CD8-positive, alpha-beta memory T cell (primary cell): Measurements from ENCODE around the gene LCN2. TPM values are rescaled to one million over a fixed set of nuclear protein-coding genes. Genes with fewer than 3 reads are reported as not detected.
"Not testable (repeated sequence)": the region's sequence is repeated elsewhere in the genome, so short reads cannot be mapped to it uniquely, and the experiment has no call there.

Source experiments
- CTCF ChIA-PET: fragments of 350-600 bp; sonication (Branson Sonifier 250); formaldehyde crosslinking; loops from one replicate; lab custom pipeline; 2021; ENCODE audit warnings: antibody characterized with exemption; lab: Charles Lee
- POLR2A ChIA-PET: fragments of 350-600 bp; sonication (Branson Sonifier 250); formaldehyde crosslinking; loops from one replicate; lab custom pipeline; 2021; ENCODE audit warnings: antibody characterized with exemption; lab: Charles Lee
- DNase-seq, 5 donors: peaks; one replicate each; pipeline versions ENCODE4 v3.0.0 to v3.0.0-alpha.2; 2020 to 2022; ENCODE audit warnings: mixed read lengths in 1 of 5
- H3K27ac ChIP-seq: one replicate; pipeline ENCODE4 v1.7.0; 2013; ENCODE audit warnings: low read depth, mild to moderate bottlenecking, low read length, moderate library complexity
- H3K27me3 ChIP-seq: 2 replicates; pipeline ENCODE4 v1.7.0; 2013; ENCODE audit warnings: low read length, mild to moderate bottlenecking; ENCODE audit not compliant: insufficient read depth, poor library complexity, severe bottlenecking
- H3K36me3 ChIP-seq: 2 replicates; pipeline ENCODE4 v1.7.0; 2013; ENCODE audit warnings: mild to moderate bottlenecking, low read length, moderate library complexity; ENCODE audit not compliant: insufficient read depth
- H3K4me1 ChIP-seq: 2 replicates; pipeline ENCODE4 v1.7.0; 2013; ENCODE audit warnings: mild to moderate bottlenecking, low read length, moderate library complexity; ENCODE audit not compliant: insufficient read depth
- H3K4me3 ChIP-seq: 2 replicates; pipeline ENCODE4 v1.7.0; 2013; ENCODE audit warnings: mild to moderate bottlenecking, low read length
- H3K9me3 ChIP-seq: 2 replicates; pipeline ENCODE4 v1.7.0; 2013; ENCODE audit warnings: mild to moderate bottlenecking, low read length
- H3K27ac Mint-ChIP-seq, 8 donors: one replicate each; pipeline ENCODE4 v1.8.0; 2020 to 2021; ENCODE audit warnings: mixed read lengths in 8 of 8, mild to moderate bottlenecking in 6 of 8, inconsistent platforms in 3 of 8, moderate library complexity in 3 of 8
- H3K27me3 Mint-ChIP-seq, 2 donors: one replicate each; pipeline ENCODE4 v1.8.0; 2020 to 2021; ENCODE audit warnings: mixed read lengths in 2 of 2, mild to moderate bottlenecking in 1 of 2, moderate library complexity in 1 of 2
- H3K36me3 Mint-ChIP-seq, 3 donors: one replicate each; pipeline ENCODE4 v1.8.0; 2020 to 2021; ENCODE audit warnings: mixed read lengths in 3 of 3, inconsistent platforms in 1 of 3, mild to moderate bottlenecking in 1 of 3
- H3K4me1 Mint-ChIP-seq, 3 donors: one replicate each; pipeline ENCODE4 v1.8.0; 2020 to 2021; ENCODE audit warnings: mixed read lengths in 3 of 3, inconsistent platforms in 1 of 3, mild to moderate bottlenecking in 1 of 3
- H3K4me3 Mint-ChIP-seq, 7 donors: one replicate each; pipeline ENCODE4 v1.8.0; 2020 to 2021; ENCODE audit warnings: mixed read lengths in 7 of 7, mild to moderate bottlenecking in 6 of 7, moderate library complexity in 4 of 7, inconsistent platforms in 2 of 7
- H3K9me3 Mint-ChIP-seq, 5 donors: one replicate each; pipeline ENCODE4 v1.8.0; 2020 to 2022; ENCODE audit warnings: mixed read lengths in 5 of 5, mild to moderate bottlenecking in 3 of 5, moderate library complexity in 2 of 5, inconsistent platforms in 1 of 5
- polyA plus RNA-seq: library from polyadenylated mRNA; unstranded; fragments of 300-500 nt; fragmentation: Illumina TruSeq; gene quantifications from one replicate; pipeline ENCODE4 v1.2.3, GENCODE V29; 2021
- total RNA-seq, 2 experiments: library from RNA; stranded (reverse); gene quantifications; one replicate each; pipeline ENCODE4 v1.2.3, GENCODE V29; 2021

The LCN2 gene
- total and polyA plus RNA-seq, 3 experiments from 2014 or later: not detected

- Mint-ChIP-seq H3K27me3 (peaks cover 0 to 8% of the 10 kb centered on the region in 2 donors), H3K27ac (peak within 1 kb of the TSS; percentile 97 to 100 (median 99)), H3K36me3 (peaks cover 0 to 31% (median 0%) of the 10 kb centered on the region in 3 donors), H3K4me3 (peak within 1 kb of the TSS; percentile 94 to 99 (median 98)), H3K9me3 (no peaks in the 10 kb centered on the region), H3K4me1 (peaks cover 29 to 42% (median 39%) of the 10 kb centered on the region in 3 donors)
- Histone ChIP-seq H3K27me3 (no peaks in the 10 kb centered on the region), H3K36me3 (peaks cover 5% of the 10 kb centered on the region), H3K4me3 (peak within 1 kb of the TSS; percentile 96), H3K4me1 (peaks cover 35% of the 10 kb centered on the region), H3K27ac (peak within 1 kb of the TSS; percentile 96), H3K9me3 (no peaks in the 10 kb centered on the region)
- POLR2A ChIA-PET: no interaction called here
- CTCF ChIA-PET: interaction anchor here (1.4 to 5.1 kb wide), 2 partner anchors 11 to 36 kb away, joined by 3 to 31 read pairs; no protein-coding TSS in a partner anchor
- peak; percentile 74 to 88 (median 83) for DNase-seq
These were observed 21.7 kb upstream of the LCN2 start, which contains the start of gene PTGES2 for GRCh38 chr9:128127568-128127989. Gene PTGES2, minus strand, starts transcription at chr9:128127729. Its CDS starts 12 bp downstream, at chr9:128127717.

- H3K4me3 ChIP-seq: peak overlapping the region; percentile 96
- H3K36me3 Mint-ChIP-seq: peaks cover 0 to 24% (median 0%) of the 10 kb centered on the region in 3 donors
- no peaks in the 10 kb centered on the region for H3K27me3 ChIP-seq
- H3K4me1 Mint-ChIP-seq: peaks cover 29 to 42% (median 39%) of the 10 kb centered on the region in 3 donors
- ChIA-PET CTCF (interaction anchor here (1.0 to 5.1 kb wide), 7 partner anchors 11 to 60 kb away, joined by 3 to 31 read pairs (median 3); partner anchors contain the start of genes NAIF1 and SLC25A25), POLR2A (interaction anchor here (0.5 to 1.1 kb wide), 3 partner anchors 15 to 256 kb away, joined by 3 to 9 read pairs (median 5); partner anchors contain the start of gene BBLN)
- H3K9me3 Mint-ChIP-seq: no peaks in the 10 kb centered on the region
- DNase-seq: peak; percentile 77 to 93 (median 87)
- H3K27ac ChIP-seq: peak overlapping the region; percentile 96
- no peaks in the 10 kb centered on the region for H3K9me3 ChIP-seq
- H3K4me3 Mint-ChIP-seq: peak overlapping the region; percentile 94 to 99 (median 98)
- H3K27ac Mint-ChIP-seq: peak overlapping the region; percentile 97 to 100 (median 99)
- H3K4me1 ChIP-seq: peaks cover 35% of the 10 kb centered on the region
- H3K27me3 Mint-ChIP-seq: peaks cover 6 to 9% of the 10 kb centered on the region in 2 donors
- H3K36me3 ChIP-seq: peaks cover 5% of the 10 kb centered on the region
These were observed 21.0 kb upstream of the LCN2 start for GRCh38 chr9:128127990-128128835.

DNA sequence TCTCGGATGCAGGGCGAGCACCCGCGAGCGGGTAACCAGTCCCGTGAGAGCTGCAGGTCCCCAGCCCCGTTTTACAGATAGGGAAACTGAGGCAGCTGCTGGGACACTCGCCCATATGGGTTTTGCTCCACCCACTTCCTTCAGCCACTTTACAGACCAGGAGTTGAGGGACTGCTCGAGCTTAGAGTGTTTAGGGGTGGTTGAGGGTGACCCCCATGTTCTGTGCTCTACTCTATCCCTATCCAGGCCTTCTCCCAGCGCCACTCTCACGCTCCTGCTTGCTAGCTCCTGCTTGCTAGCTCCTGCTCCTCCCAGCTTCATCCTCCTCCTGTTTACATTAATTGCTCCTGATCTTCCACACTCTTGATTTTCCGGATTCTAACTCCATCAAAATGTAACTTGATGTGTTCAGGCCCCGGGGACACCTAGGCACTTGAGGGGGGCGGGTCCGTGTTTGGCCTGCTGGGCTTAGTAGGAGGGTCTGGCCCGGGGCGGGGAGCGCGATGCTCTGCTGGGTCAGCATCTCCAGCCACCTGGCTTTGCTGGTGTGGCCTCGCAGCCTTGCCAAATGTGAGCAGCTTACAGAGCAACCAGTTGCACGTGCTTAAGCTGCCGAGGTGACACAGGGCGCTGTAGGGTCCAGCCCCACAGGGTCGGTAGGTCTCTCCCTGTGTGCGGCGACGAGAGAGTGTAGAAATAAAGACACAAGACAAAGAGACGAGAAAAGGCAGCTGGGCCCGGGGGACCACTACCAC, 20.2 kb upstream of the LCN2 start:
- POLR2A ChIA-PET: interaction anchor here (0.5 to 1.1 kb wide), 4 partner anchors 14 to 257 kb away, joined by 3 to 9 read pairs (median 4); partner anchors contain the start of gene BBLN
- CTCF ChIA-PET: interaction anchor here (1.0 to 5.1 kb wide), 6 partner anchors 12 to 61 kb away, joined by 3 to 31 read pairs (median 4); partner anchors contain the start of genes NAIF1 and SLC25A25
- no peaks in the 10 kb centered on the region for H3K9me3 Mint-ChIP-seq

GRCh38 chr9:128129976-128130590, 19.2 kb upstream of the LCN2 start:
- H3K9me3 ChIP-seq, H3K4me3 ChIP-seq, H3K9me3 Mint-ChIP-seq, H3K36me3 ChIP-seq, H3K27me3 ChIP-seq, H3K36me3 Mint-ChIP-seq, H3K27ac ChIP-seq, H3K27me3 Mint-ChIP-seq: not testable (repeated sequence)
- Mint-ChIP-seq H3K4me1 (peaks cover 25 to 37% (median 34%) of the 10 kb centered on the region in 3 donors), H3K4me3 (peak overlapping the region; percentile 80 to 99 (median 96)), H3K27ac (peak overlapping the region; percentile 33 to 99 (median 56))
- CTCF ChIA-PET: interaction anchor here (1.5 kb wide), 1 partner anchor 11 kb away, joined by 3 read pairs; no protein-coding TSS in a partner anchor
- H3K4me1 ChIP-seq: peaks cover 29% of the 10 kb centered on the region
- POLR2A ChIA-PET: interaction anchor here (0.5 kb wide), 1 partner anchor 17 kb away, joined by 4 read pairs; no protein-coding TSS in a partner anchor
- DNase-seq: peak in 4 of 5 donors; percentile 31 to 63 (median 48)

More for the DNA sequence above, 20.2 kb upstream of the LCN2 start:
- peaks cover 29 to 42% (median 39%) of the 10 kb centered on the region in 3 donors for H3K4me1 Mint-ChIP-seq
- peak overlapping the region; percentile 94 to 99 (median 98) for H3K4me3 Mint-ChIP-seq
- Histone ChIP-seq H3K27me3 (no peaks in the 10 kb centered on the region), H3K4me1 (peaks cover 35% of the 10 kb centered on the region), H3K27ac (peak overlapping the region; percentile 96), H3K36me3 (peaks cover 5% of the 10 kb centered on the region), H3K9me3 (no peaks in the 10 kb centered on the region), H3K4me3 (peak overlapping the region; percentile 96)
- H3K36me3 Mint-ChIP-seq: peaks cover 0 to 17% (median 0%) of the 10 kb centered on the region in 3 donors
- peaks cover 8 to 9% of the 10 kb centered on the region in 2 donors for H3K27me3 Mint-ChIP-seq
- H3K27ac Mint-ChIP-seq: peak overlapping the region; percentile 61 to 100 (median 99)
- peak in 1 of 5 donors; percentile 54 for DNase-seq

DNA sequence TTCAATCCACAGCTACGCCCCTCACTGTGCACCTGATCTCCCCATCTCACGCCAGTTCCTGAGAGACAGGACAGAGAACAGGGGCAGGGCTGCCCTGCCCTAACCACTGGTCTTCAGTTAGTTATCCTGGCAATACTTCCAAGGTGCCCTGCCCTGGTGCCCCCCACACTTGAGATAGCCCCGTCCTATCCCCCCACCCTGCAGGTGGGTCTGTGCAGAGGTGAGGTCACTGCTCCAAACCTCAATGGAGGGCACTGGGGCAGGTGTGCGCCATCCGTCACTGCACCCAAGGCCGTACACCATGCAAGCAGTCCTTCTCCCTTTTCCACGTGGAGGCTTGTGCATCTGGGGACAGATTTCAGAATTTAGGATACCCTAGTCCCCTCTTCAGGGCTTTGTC, 18.6 kb upstream of the LCN2 start:
- Mint-ChIP-seq H3K27ac (peak overlapping the region in 1 of 8 donors; percentile 99), H3K4me1 (peaks cover 21 to 31% (median 28%) of the 10 kb centered on the region in 3 donors), H3K4me3 (peak overlapping the region in 1 of 7 donors; percentile 96)
- H3K36me3 ChIP-seq, POLR2A ChIA-PET, H3K27ac ChIP-seq, H3K27me3 Mint-ChIP-seq, H3K9me3 ChIP-seq, DNase-seq, H3K27me3 ChIP-seq, H3K36me3 Mint-ChIP-seq, H3K9me3 Mint-ChIP-seq, H3K4me3 ChIP-seq, CTCF ChIA-PET: not testable (repeated sequence)
- H3K4me1 ChIP-seq: peaks cover 23% of the 10 kb centered on the region

DNA sequence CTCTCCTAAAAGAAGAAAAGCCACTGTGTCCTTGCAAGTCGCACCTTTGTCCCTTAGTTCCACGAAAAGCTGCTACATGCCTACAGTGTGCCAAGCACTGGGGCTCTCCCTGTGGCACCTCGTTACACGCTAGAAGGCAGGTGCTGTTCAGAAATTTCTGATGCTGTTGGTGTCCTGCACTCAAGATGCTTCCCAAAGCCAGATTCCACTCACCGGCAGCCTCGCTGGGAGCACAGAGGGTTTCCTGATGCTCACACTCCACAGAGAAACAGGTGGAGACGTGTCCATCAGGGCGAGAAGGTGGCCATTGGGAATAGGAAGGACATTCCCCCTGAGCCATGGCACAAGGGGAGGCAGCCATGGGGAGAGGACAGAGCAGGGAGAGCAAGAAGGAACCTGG, 17.9 kb upstream of the LCN2 start:
- H3K36me3 Mint-ChIP-seq, POLR2A ChIA-PET, H3K27me3 ChIP-seq, H3K4me3 Mint-ChIP-seq, DNase-seq, H3K27ac ChIP-seq, CTCF ChIA-PET, H3K27me3 Mint-ChIP-seq, H3K9me3 ChIP-seq, H3K4me3 ChIP-seq, H3K9me3 Mint-ChIP-seq, H3K36me3 ChIP-seq: not testable (repeated sequence)
- Mint-ChIP-seq H3K27ac (peak overlapping the region in 1 of 8 donors; percentile 30), H3K4me1 (peaks cover 14 to 24% (median 21%) of the 10 kb centered on the region in 3 donors)
- H3K4me1 ChIP-seq: peaks cover 16% of the 10 kb centered on the region

GRCh38 chr9:128132139-128132538, 17.1 kb upstream of the LCN2 start:
- peaks cover 13 to 23% (median 19%) of the 10 kb centered on the region in 3 donors for H3K4me1 Mint-ChIP-seq
- peaks cover 10% of the 10 kb centered on the region for H3K4me1 ChIP-seq
- H3K27ac ChIP-seq, DNase-seq, H3K36me3 ChIP-seq, H3K27me3 ChIP-seq, H3K36me3 Mint-ChIP-seq, H3K9me3 ChIP-seq, CTCF ChIA-PET, POLR2A ChIA-PET, H3K4me3 Mint-ChIP-seq, H3K4me3 ChIP-seq, H3K27me3 Mint-ChIP-seq, H3K27ac Mint-ChIP-seq, H3K9me3 Mint-ChIP-seq: not testable (repeated sequence)
